Measurements from ENCODE around the gene SOS1.
"Not testable (repeated sequence)": the region's sequence is repeated elsewhere in the genome, so short reads cannot be mapped to it uniquely, and the experiment has no call there.

The SOS1 gene

DNA sequence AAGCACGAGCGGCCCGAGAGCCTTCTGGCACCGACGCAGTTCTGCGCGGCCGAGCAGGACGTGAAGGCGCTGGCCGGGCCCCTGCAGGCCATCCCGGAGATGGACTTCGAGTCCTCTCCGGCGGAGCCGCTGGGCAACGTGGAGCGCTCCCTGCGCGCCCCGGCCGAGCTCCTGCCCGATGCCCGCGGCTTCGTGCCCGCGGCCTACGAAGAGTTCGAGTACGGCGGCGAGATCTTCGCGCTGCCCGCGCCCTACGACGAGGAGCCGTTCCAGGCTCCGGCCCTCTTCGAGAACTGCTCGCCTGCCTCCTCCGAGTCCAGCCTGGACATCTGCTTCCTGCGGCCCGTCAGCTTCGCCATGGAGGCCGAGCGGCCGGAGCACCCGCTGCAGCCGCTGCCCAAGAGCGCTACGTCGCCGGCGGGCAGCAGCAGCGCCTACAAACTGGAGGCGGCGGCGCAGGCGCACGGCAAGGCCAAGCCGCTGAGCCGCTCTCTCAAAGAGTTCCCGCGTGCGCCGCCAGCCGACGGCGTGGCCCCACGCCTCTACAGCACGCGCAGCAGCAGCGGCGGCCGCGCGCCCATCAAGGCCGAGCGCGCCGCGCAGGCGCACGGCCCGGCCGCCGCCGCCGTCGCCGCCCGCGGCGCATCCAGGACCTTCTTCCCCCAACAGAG lies 160.8 kb downstream of the SOS1 start:
- DNase-seq, result peak; percentile 89

DNA sequence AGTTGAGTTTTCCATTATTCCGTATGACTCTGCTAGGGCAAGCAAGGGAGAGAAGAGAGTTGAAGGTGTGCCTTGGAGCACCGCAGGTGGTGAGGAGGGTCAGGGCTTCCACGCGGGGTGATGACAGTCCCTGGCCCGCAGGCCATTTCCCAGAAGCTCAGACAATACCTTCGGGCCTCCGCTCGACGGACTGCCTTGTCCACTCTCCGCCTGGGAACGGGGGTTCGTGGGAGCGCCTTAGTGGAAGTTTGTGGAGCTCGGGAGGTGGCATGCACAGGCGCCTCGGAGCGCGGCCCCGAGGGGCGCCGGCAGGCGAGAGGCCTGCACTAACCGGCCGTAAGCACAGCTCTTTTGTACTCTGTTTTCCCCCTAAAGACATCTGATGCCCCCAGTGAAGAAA lies 161.4 kb downstream of the SOS1 start:
- no peak for DNase-seq

DNA sequence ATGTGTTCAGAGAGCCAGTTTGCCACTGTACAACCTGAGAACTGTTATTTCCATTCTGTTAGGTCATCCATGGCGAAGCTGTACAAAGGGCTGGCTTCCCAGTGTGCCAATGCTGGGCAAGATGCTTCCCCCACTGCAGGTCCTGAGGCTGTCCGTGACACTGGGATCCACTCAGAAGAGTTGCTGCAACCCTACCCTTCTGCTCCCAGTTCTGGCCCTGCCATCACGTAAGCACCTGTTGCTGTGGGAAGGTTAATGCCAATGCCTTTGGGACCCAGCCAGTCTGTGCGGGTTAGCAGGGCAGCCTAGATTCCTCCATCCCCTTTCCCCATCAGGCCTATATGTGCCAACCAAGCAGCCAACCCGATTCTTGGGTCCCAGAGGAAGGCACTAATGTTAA lies 162.9 kb downstream of the SOS1 start:
- no peak for DNase-seq

DNA sequence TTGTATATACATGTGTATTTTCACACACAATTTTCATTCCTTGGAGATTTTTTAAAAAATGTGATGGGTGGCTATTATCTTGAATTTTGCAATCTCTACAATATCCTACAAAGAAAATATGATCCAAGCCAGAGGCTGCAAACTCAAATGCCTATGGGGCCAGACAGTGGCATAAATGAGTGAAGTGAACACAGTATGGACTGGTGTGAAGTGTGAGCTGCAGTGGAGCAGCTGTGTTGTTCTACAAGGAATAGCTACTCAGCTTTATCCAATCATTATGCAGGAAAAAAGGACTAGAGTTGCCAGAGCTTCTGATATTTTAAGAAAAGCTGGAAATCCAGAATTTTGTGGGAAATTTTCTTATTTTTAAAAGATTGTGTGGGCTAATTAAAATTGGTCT lies 169.1 kb downstream of the SOS1 start:
- DNase-seq, result no peak

DNA sequence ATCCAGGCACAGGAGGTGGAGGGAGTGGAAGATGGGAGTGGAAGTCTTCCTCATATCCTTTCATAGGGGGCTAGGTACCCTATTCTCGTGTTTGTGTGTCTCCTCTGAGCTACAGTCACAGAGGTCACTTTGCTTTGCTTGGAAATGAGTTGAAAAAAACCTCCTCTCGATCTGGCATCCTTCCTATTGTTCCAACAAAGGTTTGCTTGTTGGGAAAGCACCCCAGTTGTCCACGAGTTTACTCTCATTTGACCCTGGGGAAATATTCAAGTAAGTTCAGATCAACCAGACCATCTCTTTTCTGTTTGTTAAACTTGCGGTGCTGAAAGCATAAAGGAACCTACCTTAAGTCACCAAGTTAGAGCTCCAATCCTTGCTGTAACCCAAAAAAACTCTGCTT lies 171.9 kb downstream of the SOS1 start:
- no peak for DNase-seq

DNA sequence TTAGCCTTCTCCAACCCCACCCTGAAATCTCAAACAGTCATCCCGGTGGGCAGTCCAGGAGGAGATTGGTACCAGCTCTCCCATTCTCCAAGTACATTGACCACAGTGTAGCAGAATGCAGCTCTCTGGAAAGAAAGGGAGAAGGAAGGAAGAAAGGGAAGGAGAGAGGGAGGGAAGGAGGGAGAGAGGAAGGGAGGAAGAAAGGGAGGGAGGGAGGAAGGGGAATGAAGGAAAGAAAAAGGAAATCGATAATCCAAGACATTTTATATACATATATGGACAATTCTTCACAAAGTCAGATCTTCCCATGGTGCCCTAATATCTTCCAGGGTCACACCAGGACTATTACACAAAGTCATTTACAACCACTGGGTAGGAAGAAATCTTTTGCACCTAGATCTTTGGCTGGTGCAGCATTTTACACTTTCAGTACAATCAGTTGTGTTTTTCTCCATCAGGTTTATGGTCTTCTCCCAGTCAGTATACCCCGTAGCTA lies 172.4 kb downstream of the SOS1 start:
- DNase-seq, result no peak

DNA sequence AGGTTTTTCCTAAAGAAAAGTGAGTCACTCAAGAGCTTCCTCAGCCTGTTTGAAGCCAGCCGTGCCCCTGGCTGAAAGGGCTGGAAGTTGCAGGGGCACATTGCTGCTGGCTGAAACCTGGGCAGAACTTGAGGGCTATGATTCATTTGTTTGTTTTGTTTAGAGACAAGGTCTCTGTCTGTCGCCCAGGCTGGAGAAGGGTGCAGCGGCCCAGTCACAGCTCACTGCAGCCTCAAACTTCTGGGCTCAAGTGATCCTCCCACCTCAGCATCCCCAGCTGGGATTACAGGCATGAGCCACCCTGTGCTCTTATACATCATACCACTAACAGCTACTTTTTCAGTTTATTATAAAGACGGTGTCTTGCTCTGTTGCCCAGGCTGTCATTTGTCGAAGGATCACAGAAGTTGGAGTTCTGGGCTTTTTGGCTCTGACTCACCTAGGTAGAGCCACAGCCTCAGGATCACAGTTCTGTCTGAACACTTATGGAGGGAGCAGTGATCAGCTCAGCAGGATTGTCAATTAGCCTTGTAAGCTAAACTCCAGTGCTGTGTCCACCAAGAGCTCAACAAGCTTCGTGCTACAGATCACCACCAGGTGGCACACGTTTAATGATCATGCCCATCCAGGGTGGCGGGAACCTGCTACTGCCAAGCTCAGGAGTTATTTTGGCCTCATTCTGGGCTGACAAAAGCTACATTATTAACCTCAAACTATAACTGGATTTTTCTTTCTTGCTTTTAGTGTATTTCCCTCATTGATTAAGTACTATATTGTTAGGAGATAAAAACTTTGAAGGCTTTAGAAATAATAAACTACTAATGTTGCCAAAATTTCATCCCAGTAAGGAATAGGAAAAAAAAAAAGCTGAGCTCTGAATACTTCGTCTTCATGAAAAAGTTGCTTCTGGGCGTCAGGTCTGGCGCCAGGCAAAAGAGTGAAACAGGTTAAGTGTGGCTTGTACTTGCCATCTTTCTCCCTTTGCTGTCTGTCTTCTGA lies 173.3 kb downstream of the SOS1 start:
- peak; percentile 61 for DNase-seq

DNA sequence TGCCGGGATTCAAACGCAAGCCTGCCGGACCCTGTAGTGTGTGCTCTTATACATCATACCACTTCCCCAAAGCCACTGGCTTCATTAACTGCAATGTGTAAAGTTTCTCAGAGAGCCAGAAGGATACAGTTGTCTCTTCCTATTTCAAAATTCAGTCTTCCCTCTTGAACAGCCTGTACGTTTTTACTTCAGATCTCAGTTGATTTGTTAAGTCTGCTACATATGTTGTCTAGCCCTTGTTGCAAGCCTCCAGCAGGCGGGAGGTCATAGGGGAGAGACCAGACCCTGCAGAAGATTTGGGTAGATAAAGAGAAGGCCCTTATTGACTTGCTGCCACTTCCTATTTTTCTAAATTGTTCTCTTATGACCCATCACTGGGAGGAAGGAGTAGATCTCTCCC lies 174.9 kb downstream of the SOS1 start:
- DNase-seq, result no peak

DNA sequence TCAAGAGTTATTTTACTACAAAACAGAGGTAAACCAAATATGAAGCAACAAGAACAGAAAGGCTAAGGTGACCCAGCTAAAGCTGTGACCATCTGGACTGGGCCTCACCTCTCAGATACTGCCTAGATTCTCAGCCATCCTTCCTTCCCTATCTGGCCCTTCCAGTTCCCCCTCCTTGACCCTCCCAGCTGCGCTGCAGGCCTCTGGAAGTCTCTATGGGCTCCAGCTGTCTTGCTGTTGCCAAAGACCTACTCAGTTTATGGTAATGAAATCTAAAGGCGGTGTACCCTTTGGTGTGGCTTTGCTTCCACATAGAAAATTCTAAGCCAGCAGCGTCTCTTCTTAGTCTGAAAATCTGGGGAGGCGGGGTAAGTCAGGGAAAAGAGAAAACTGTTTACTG lies 175.5 kb downstream of the SOS1 start:
- no peak for DNase-seq

DNA sequence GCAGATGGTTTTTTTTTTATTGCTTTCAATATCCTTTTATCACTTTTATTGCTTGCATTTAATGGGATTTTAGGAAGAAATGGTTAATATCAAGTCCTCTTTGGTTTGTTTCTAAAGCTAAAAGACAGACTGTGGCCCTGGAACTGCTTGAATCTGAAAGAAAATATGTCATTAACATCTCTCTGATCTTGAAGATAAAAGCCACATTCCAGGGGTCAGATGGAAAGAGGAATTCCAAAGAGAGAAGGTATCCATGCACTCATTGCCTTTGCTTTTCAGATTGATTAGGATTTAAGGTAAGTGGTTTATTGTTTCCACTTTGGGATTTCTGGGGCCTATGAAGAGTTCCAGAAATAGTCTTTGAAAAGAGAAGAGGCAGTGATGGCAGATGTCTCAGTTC lies 177.1 kb downstream of the SOS1 start:
- DNase-seq, result no peak

DNA sequence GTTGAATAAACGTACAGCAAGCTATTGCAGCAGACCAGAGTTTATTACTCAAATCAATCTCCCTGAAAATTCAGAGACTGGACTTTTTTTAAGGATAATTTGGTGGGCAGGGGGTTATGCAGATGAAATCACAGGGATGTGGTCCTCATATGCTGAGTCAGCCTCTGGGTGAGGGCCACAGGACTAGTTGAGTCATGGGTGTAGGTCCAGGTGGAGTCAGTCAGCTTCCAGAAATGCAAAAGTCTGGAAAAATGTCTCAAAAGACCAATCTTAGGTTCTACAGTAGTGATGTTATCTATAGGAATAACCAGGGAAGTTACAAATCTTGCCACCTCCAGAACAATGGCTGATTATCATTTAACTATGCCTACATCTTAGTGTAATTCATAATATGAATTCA lies 180.1 kb downstream of the SOS1 start:
- no peak for DNase-seq

DNA sequence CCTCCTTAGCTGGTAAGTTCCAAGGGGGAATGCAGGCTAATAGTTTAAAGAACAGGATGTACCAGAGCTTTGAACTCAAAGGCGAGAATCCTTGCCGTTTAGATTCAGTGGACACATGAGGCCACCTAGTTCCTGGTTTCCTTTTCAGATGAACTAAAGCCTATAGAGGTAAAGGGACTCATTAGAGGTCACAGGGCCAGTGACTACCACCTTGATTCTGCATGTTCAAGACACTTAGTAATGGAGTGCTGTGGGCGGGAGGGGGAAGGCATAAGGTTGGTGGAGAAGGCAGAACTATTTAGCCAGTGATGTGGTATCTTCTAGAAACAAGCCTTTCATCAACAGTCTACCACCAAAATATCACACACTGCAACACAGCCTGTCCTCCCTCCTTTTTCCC lies 183.3 kb downstream of the SOS1 start:
- DNase-seq, result no peak

DNA sequence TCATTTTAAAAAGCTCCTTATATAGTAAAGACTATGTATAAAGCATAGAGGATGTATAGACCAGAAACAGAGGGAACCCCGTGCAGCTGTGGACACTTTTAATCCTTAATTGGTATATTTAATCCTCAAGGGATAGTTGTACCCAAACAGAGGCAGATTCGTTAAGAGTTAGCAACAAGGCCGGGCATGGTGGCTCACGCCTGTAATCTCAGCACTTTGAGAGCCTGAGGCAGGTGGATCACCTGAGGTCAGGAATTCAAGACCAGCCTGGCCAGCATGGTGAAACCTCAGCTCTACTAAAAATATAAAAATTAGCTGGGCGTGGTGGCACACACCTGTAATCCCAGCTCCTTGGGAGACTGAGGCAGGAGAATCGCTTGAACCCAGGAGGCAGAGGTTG lies 184.3 kb downstream of the SOS1 start:
- not testable (repeated sequence) for DNase-seq

DNA sequence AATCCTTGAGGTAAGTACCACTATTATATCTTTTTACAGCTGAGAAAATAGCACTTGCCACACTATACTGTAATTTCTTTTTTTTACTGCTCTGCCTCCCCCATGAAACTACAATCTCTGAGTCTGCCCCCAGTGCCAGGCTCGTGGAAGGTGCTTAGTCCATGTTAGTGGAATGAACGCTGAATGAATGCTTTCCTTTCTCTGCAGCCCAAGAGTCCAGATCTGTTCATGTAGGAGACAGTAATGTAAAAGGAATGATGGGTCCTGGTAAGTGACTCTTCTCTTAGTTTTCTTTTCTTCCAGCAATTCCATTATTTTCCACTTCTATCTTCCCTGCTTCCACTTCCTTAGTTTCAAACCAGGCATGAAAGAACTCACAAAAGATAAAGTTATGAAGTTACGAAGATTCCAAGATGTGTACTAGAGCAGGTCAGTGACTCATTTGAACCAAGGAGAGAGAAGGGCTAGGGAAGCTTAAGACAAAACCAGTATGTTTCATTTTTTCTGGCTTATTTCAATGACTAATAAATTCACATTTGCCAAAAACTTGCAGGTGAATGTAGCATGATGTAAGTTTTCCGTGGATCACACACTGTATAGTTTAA lies 185.2 kb downstream of the SOS1 start:
- DNase-seq, result no peak

DNA sequence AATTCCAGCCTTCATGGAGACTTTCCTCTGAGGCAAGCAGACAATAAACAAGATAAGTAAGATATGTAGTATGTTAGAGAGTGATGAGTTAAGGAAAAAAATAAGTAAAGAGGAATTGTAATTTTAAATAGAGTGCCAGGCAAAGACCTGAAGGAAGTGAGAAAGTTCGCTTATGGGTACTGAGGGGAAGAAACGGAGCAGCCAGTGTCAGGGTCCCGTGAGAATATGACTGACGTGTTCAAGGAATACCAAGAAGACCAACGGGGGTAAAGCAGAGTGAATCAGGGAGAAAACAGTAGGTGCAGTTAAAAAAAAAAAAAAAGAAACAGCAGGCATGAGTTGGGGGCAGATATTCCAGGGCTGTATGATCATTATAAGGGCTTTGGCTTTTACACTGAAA lies 186.1 kb downstream of the SOS1 start:
- no peak for DNase-seq

DNA sequence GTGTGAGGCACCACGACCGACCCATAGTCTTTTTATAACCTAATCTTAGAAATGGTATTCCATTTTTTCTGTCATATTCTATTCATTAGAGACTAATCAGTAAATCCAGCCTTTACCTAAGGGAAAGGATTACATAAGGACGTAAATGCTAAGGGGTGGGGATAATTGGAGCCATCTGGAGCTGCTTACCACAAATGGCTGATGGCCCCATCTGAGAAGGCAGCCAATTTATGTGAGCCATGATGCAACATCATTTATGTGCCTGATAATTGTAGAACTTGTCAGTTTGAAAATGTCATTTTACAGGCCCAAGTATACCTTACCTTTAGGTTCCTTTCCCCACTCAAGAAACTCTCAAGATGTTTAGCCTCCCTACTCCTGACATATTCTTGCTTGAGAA lies 187.2 kb downstream of the SOS1 start:
- no peak for DNase-seq

DNA sequence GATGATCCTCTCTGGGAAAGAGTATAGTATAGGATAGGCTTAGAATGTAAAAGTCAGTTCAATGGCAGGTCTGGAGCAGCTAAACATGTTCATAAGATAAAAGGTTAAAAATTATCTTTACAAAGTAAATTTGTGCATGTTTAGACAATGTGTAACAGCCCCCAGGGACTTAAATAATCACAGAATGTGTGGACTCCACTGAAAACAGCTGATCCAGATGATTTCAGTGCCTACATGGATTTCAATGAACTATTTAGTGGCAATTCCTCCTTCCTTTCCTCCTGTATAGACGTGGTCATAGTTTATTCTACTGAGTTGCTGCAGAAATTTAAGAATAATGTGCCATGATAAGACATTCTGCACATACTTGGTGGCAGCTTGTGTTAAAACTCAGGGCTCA lies 188.3 kb downstream of the SOS1 start:
- no peak for DNase-seq

Data from left hindlimb (tissue), 1 donor.